ENCODE measurements around the gene SCUBE3.

GRCh38 chr6:35218021-35218420 is 4.3 kb downstream of the SCUBE3 start:
- TF ChIP-seq CTCF (IDR thresholded peaks at IDR 0.05; ENCODE audit: poor library complexity, severe bottlenecking) (no peak), SMC3 (conservative IDR thresholded peaks at IDR 0.05; ENCODE audit: poor library complexity) (no peak), POLR2AphosphoS5 (IDR thresholded peaks at IDR 0.05) (no peak), EZH2 (IDR thresholded peaks at IDR 0.05; ENCODE audit: borderline replicate concordance, insufficient read depth, low read length, poor library complexity, severe bottlenecking) (no peak), EP300 (conservative IDR thresholded peaks at IDR 0.05; ENCODE audit: poor library complexity, severe bottlenecking) (no peak), MXI1 (conservative IDR thresholded peaks at IDR 0.05; ENCODE audit: poor library complexity, severe bottlenecking) (no peak), TAF1 (IDR thresholded peaks at IDR 0.05; ENCODE audit: low read depth) (no peak), RAD21 (conservative IDR thresholded peaks at IDR 0.05) (no peak)
